ACHN (cell line): Measurements from ENCODE around the gene QSOX2.

Source experiments
- DNase-seq: peaks from one replicate; pipeline ENCODE4 v3.0.0-alpha.2; 2015
- in situ Hi-C: cut with HindIII; loops from 2 replicates; pipeline ENCODE4 v1.10.0; 2017; ENCODE audit warnings: low sequenced_read_pairs, low pct_ligation_motif_present, low pct_unique_long_range_greater_than_20kb

Gene QSOX2

GRCh38 chr9:136187683-136188586 lies 57.7 kb downstream of the QSOX2 start:
- in situ Hi-C loops: no loop called here
- no peak for DNase-seq

GRCh38 chr9:136187197-136187596 lies 58.4 kb downstream of the QSOX2 start:
- no peak for DNase-seq
- in situ Hi-C loops: no loop called here

GRCh38 chr9:136186386-136186785 lies 59.2 kb downstream of the QSOX2 start:
- in situ Hi-C loops: no loop called here

GRCh38 chr9:136185596-136186366 lies 59.8 kb downstream of the QSOX2 start:
- in situ Hi-C loops: no loop called here
- DNase-seq: no peak

More at GRCh38 chr9:136186386-136186785, 59.2 kb downstream of the QSOX2 start:
- no peak for DNase-seq

GRCh38 chr9:136185066-136185465 lies 60.5 kb downstream of the QSOX2 start:
- in situ Hi-C loops: no loop called here
- no peak for DNase-seq

- DNase-seq: no peak
- in situ Hi-C loops: no loop called here
These were observed 62.7 kb downstream of the QSOX2 start for GRCh38 chr9:136182850-136183422.

GRCh38 chr9:136182420-136182787 lies 63.2 kb downstream of the QSOX2 start:
- in situ Hi-C loops: no loop called here
- no peak for DNase-seq

- no peak for DNase-seq
- in situ Hi-C loops: no loop called here
These were observed 63.7 kb downstream of the QSOX2 start for GRCh38 chr9:136181784-136182419.

- in situ Hi-C loops: no loop called here
- no peak for DNase-seq
These were observed 65.0 kb downstream of the QSOX2 start for GRCh38 chr9:136180586-136180985.

GRCh38 chr9:136179761-136180160 lies 65.9 kb downstream of the QSOX2 start:
- in situ Hi-C loops: no loop called here

GRCh38 chr9:136179101-136179616 lies 66.5 kb downstream of the QSOX2 start:
- no peak for DNase-seq
- in situ Hi-C loops: no loop called here

More at GRCh38 chr9:136179761-136180160, 65.9 kb downstream of the QSOX2 start:
- DNase-seq: no peak

- in situ Hi-C loops: no loop called here
- no peak for DNase-seq
These were observed 66.9 kb downstream of the QSOX2 start for GRCh38 chr9:136178773-136179075.

GRCh38 chr9:136178061-136178772 lies 67.4 kb downstream of the QSOX2 start:
- in situ Hi-C loops: no loop called here
- DNase-seq: no peak

GRCh38 chr9:136177224-136177623 lies 68.4 kb downstream of the QSOX2 start:
- DNase-seq: no peak
- in situ Hi-C loops: no loop called here

GRCh38 chr9:136175616-136176197 lies 69.9 kb downstream of the QSOX2 start:
- no peak for DNase-seq
- in situ Hi-C loops: no loop called here

GRCh38 chr9:136174779-136175615 lies 70.6 kb downstream of the QSOX2 start:
- DNase-seq: no peak
- in situ Hi-C loops: no loop called here

- no peak for DNase-seq
- in situ Hi-C loops: no loop called here
These were observed 71.8 kb downstream of the QSOX2 start for GRCh38 chr9:136173648-136174290.
